GM12878 (cell line): Measurements from ENCODE around the gene KIF21A. TPM values are rescaled to one million over a fixed set of nuclear protein-coding genes. Genes with fewer than 3 reads are reported as not detected.

Experiments
- ATAC-seq: fragments of 200-7000 bp; cut with Tn5 transposase; 3 replicates; pipeline ENCODE4 v1.9.1; 2020; ENCODE audit warnings: mild to moderate bottlenecking, moderate library complexity
- BruUV-seq: library from RNA; stranded (reverse); fragments of 400-500 nt; replicated peaks from 2 replicates; lab custom pipeline; 2021; lab: Mats Ljungman, UMichigan
- CTCF ChIA-PET: fragments of 300-600 bp; sonication (Branson Sonifier 250); formaldehyde crosslinking; extraction: SDS; loops from one replicate; lab custom pipeline; 2021; ENCODE audit warnings: inconsistent platforms; lab: Yijun Ruan, JAX
- POLR2A ChIA-PET: fragments of 350-600 bp; formaldehyde crosslinking; extraction: SDS; loops from one replicate; lab custom pipeline; 2021; ENCODE audit warnings: inconsistent platforms; lab: Charles Lee
- RAD21 ChIA-PET: fragments of 300-600 bp; sonication (Branson Sonifier 250); formaldehyde crosslinking; loops from one replicate; lab custom pipeline; 2023; ENCODE audit warnings: antibody characterized with exemption; ENCODE audit not compliant: unreplicated experiment; lab: Charles Lee
- SMC1A ChIA-PET: fragments of 300-600 bp; sonication (Branson Sonifier 250); formaldehyde crosslinking; loops from one replicate; lab custom pipeline; 2023; ENCODE audit not compliant: unreplicated experiment, uncharacterized antibody; lab: Charles Lee
- DNase-seq: peaks from one replicate; pipeline ENCODE4 v3.0.0-alpha.2; 2011; ENCODE audit warnings: low read depth, low spot score
- FAIRE-seq: peaks from 3 replicates; lab custom pipeline; 2011; peaks lifted over from hg19 to GRCh38; lab: Jason Lieb, UNC
- H2AFZ ChIP-seq: 2 replicates; pipeline ENCODE4 v1.6.0; 2011; ENCODE audit warnings: low read depth, low read length, control low read depth; ENCODE audit not compliant: control insufficient read depth
- H3K27ac ChIP-seq: 2 replicates; pipeline ENCODE4 v1.5.1; 2011; ENCODE audit warnings: control low read depth; ENCODE audit not compliant: control insufficient read depth, insufficient read depth
- H3K27me3 ChIP-seq, 2 experiments: replicated peaks in 1 of 2; 2 replicates each; pipeline versions ENCODE4 v1.6.0 to v1.6.1; 2011; ENCODE audit warnings: low read length in 1 of 2; ENCODE audit not compliant: control insufficient read depth in 2 of 2, insufficient read depth in 2 of 2
- H3K36me3 ChIP-seq, 2 experiments: 2 replicates each; pipeline ENCODE4 v1.5.1; 2011; ENCODE audit warnings: low read length in 1 of 2; ENCODE audit not compliant: control insufficient read depth in 2 of 2, insufficient read depth in 2 of 2
- H3K4me1 ChIP-seq: 2 replicates; pipeline ENCODE4 v1.6.1; 2011; ENCODE audit warnings: mild to moderate bottlenecking, low read length, moderate library complexity, mixed read lengths; ENCODE audit not compliant: control insufficient read depth, insufficient read depth
- H3K4me2 ChIP-seq: 2 replicates; pipeline ENCODE4 v1.6.0; 2011; ENCODE audit warnings: control low read depth; ENCODE audit not compliant: control insufficient read depth, insufficient read depth
- H3K4me3 ChIP-seq: fragments of 200-600 bp; sonication (generic); 2 replicates; pipeline ENCODE4 v1.5.1; 2016
- H3K79me2 ChIP-seq: 2 replicates; pipeline ENCODE4 v1.6.0; 2011; ENCODE audit warnings: low read length; ENCODE audit not compliant: control insufficient read depth, insufficient read depth
- H3K9ac ChIP-seq: 2 replicates; pipeline ENCODE4 v1.8.0; 2011; ENCODE audit warnings: low read length, control low read depth, mixed read lengths; ENCODE audit not compliant: control insufficient read depth, insufficient read depth
- H3K9me3 ChIP-seq: replicated peaks from 3 replicates; pipeline ENCODE4 v1.5.1; 2011; ENCODE audit warnings: mild to moderate bottlenecking, low read length; ENCODE audit not compliant: control insufficient read depth, insufficient read depth
- H4K20me1 ChIP-seq: 2 replicates; pipeline ENCODE4 v1.6.0; 2011; ENCODE audit not compliant: control insufficient read depth, insufficient read depth
- EGR1 ChIP-seq, 2 experiments: IDR thresholded peaks; 1 replicate in 1 of 2; 2 replicates in 1 of 2; pipeline ENCODE4 v1.6.1; 2011 to 2012; ENCODE audit warnings: low read depth in 2 of 2, low read length in 2 of 2, borderline replicate concordance in 1 of 2, mild to moderate bottlenecking in 1 of 2, moderate library complexity in 1 of 2
- IKZF1 ChIP-seq: fragments of 450-650 bp; conservative IDR thresholded peaks from 2 replicates; pipeline ENCODE4 v1.6.1; 2017; ENCODE audit warnings: antibody characterized with exemption, mild to moderate bottlenecking
- IKZF2 ChIP-seq, 2 experiments: fragments of 450-650 bp; IDR thresholded peaks; 2 replicates each; pipeline ENCODE4 v1.6.1; 2017; ENCODE audit warnings: mild to moderate bottlenecking in 2 of 2, moderate library complexity in 2 of 2
- IRF4 ChIP-seq: IDR thresholded peaks from 2 replicates; pipeline ENCODE4 v1.6.1; 2011; ENCODE audit warnings: low read depth, low read length
- MTA2 ChIP-seq: fragments of 450-650 bp; IDR thresholded peaks from 2 replicates; pipeline ENCODE4 v1.6.1; 2016; ENCODE audit warnings: low read depth, mild to moderate bottlenecking, moderate library complexity
- RB1 ChIP-seq: fragments of 450-650 bp; formaldehyde crosslinking; IDR thresholded peaks from 2 replicates; pipeline ENCODE4 v1.6.1; 2017; ENCODE audit warnings: mild to moderate bottlenecking, borderline replicate concordance
- SP1 ChIP-seq: IDR thresholded peaks from one replicate; pipeline ENCODE4 v1.6.1; 2011; ENCODE audit warnings: low read depth, low read length
- SPI1 ChIP-seq: IDR thresholded peaks from 2 replicates; pipeline ENCODE4 v1.6.1; 2011; ENCODE audit warnings: low read depth, mild to moderate bottlenecking, low read length, moderate library complexity, borderline replicate concordance; ENCODE audit not compliant: insufficient read depth
- YBX1 ChIP-seq: fragments of 450-650 bp; IDR thresholded peaks from 2 replicates; pipeline ENCODE4 v1.6.1; 2016; ENCODE audit warnings: antibody characterized with exemption
- ZBTB11 ChIP-seq: fragments of 450-650 bp; formaldehyde crosslinking; IDR thresholded peaks from 2 replicates; pipeline ENCODE4 v1.5.0; 2022; ENCODE audit warnings: mild to moderate bottlenecking, missing genetic modification characterization
- WGBS: methylation state at CpG from one replicate; pipeline ENCODE4 v1.1.6; 2016; ENCODE audit warnings: low lambda C conversion rate; ENCODE audit not compliant: insufficient replicate concordance, insufficient coverage; ENCODE audit errors: missing lambda C conversion rate; 5-methylcytosine and 5-hydroxymethylcytosine counted together
- in situ Hi-C: fragments of 300-500 bp; cut with MboI; formaldehyde crosslinking; loops from 9 replicates; pipeline ENCODE4 v1.14.3; 2018; ENCODE audit warnings: mixed read lengths
- intact Hi-C: fragments of 100-400 bp; cut with micrococcal nuclease; formaldehyde crosslinking; loops from one replicate; pipeline ENCODE4 v1.14.2; 2022; ENCODE audit not compliant: unreplicated experiment
- polyA plus RNA-seq, 11 experiments: library from polyadenylated mRNA; depleted of rRNA in 4 of 11; unstranded in 6 of 11; stranded (reverse) in 5 of 11; fragments of >200 nt; fragmentation: Nextera tagmentation in 4 of 11; fragmentation: Illumina TruSeq in 1 of 11; extraction: Ambion mirVana in 4 of 11; extraction: Trizol in 1 of 11; gene quantifications; 1 replicate in 1 of 11; 2 replicates in 10 of 11; pipeline versions ENCODE4 v1.2.1 to v1.2.3, GENCODE V29; 2011 to 2016; ENCODE audit warnings: inconsistent platforms in 2 of 11, missing spikeins in 2 of 11, low read depth in 1 of 11
- total RNA-seq, 4 experiments: library from RNA; depleted of rRNA in 3 of 4; stranded (reverse); fragments of >200 nt in 3 of 4; fragmentation: Illumina TruSeq in 1 of 4; extraction: Trizol in 1 of 4; gene quantifications; 2 replicates each; pipeline versions ENCODE4 v1.2.1 to v1.2.3, GENCODE V29; 2013 to 2021
- TF ChIP-seq, protein P1 (sequence below): IDR thresholded peaks from 2 replicates; pipeline ENCODE4 v1.6.1; 2011; ENCODE audit warnings: low read depth, mild to moderate bottlenecking, low read length, moderate library complexity, borderline replicate concordance; ENCODE audit errors: extremely low read depth
- TF ChIP-seq, protein P2 (sequence below): IDR thresholded peaks from 2 replicates; pipeline ENCODE4 v1.6.1; 2012; ENCODE audit warnings: mild to moderate bottlenecking, low read depth, low read length
- TF ChIP-seq, protein P3 (sequence below): IDR thresholded peaks from 2 replicates; pipeline ENCODE4 v1.6.1; 2012; ENCODE audit warnings: low read depth, low read length, improper control_type of control experiment

Gene KIF21A
- total and polyA plus RNA-seq, 10 of the 15 experiments (the other 5 are each of a cell fraction or from before 2014, with no cell fraction given) = 21.3 to 42.1 (median 24.5) TPM

DNA sequence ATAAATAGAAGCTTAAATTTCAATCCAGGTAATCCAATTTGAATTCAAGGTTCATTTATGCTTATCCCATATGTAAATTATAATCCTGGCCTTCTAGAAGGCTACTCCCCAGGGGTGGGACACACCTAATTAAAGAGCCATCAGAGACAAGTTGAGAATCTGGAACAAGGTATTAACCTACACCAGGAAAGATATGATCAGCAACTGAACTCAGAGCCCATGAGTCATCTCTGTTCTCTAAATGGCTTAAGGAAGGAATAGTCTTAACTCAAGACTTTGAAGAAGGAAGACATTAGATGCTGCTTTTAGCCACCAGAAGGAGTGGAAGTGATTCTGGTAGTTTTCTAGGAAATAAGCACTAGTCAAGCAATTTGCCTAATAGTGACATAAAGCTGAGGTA is 88.0 kb downstream of the KIF21A start (continued):
- TF ChIP-seq, protein P1, sequence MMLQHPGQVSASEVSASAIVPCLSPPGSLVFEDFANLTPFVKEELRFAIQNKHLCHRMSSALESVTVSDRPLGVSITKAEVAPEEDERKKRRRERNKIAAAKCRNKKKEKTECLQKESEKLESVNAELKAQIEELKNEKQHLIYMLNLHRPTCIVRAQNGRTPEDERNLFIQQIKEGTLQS = no peak
- TF ChIP-seq IKZF2 (IDR thresholded peaks at IDR 0.05) (no peak), MTA2 (no peak), ZBTB11 (CRISPR knock-in tag) (no peak), RB1 (no peak), YBX1 (no peak)

GRCh38 chr12:39352471-39353017 is 90.4 kb downstream of the KIF21A start:
- no peaks in the 10 kb centered on the region for H3K79me2 ChIP-seq
- no peak overlapping the region for H3K9ac ChIP-seq
- ChIA-PET CTCF (interaction anchor here (1.5 kb wide), 1 partner anchor 25 kb away, joined by 3 read pairs; no protein-coding TSS in a partner anchor), SMC1A (interaction anchor here (0.7 to 1.3 kb wide), 4 partner anchors 9 to 41 kb away, joined by 3 to 4 read pairs (median 3); no protein-coding TSS in a partner anchor), RAD21 (no interaction called here), POLR2A (interaction anchor here (1.5 kb wide), 1 partner anchor 10 kb away, joined by 3 read pairs; no protein-coding TSS in a partner anchor)
- peaks cover 10% of the 10 kb centered on the region; the same call in 1 of the 2 replicates for H3K4me1 ChIP-seq
- DNase-seq (no peak), ATAC-seq (peak; percentile 42; the same call in 1 of the 3 replicates), FAIRE-seq (peak; percentile 44)
- no peak overlapping the region for H3K4me3 ChIP-seq
- no peak overlapping the region for H3K4me2 ChIP-seq
- H3K27ac ChIP-seq = no peak overlapping the region
- in situ Hi-C loops = no loop called here
- H4K20me1 ChIP-seq = no peaks in the 10 kb centered on the region
- no peak overlapping the region; the same call in 1 of the 2 replicates for H2AFZ ChIP-seq
- no peaks in the 10 kb centered on the region for H3K9me3 ChIP-seq
- no TSS peak for BruUV-seq
- 94% methylated on average over 3 of the region's 3 CpGs for WGBS
- no peaks in the 10 kb centered on the region; a peak in 1 of 4 replicates for H3K36me3 ChIP-seq
- intact Hi-C loops = no loop called here
- H3K27me3 ChIP-seq = no peaks in the 10 kb centered on the region
- TF ChIP-seq SP1 = no peak
- peak; percentile 96 for TF ChIP-seq SPI1
- TF ChIP-seq, protein P2, sequence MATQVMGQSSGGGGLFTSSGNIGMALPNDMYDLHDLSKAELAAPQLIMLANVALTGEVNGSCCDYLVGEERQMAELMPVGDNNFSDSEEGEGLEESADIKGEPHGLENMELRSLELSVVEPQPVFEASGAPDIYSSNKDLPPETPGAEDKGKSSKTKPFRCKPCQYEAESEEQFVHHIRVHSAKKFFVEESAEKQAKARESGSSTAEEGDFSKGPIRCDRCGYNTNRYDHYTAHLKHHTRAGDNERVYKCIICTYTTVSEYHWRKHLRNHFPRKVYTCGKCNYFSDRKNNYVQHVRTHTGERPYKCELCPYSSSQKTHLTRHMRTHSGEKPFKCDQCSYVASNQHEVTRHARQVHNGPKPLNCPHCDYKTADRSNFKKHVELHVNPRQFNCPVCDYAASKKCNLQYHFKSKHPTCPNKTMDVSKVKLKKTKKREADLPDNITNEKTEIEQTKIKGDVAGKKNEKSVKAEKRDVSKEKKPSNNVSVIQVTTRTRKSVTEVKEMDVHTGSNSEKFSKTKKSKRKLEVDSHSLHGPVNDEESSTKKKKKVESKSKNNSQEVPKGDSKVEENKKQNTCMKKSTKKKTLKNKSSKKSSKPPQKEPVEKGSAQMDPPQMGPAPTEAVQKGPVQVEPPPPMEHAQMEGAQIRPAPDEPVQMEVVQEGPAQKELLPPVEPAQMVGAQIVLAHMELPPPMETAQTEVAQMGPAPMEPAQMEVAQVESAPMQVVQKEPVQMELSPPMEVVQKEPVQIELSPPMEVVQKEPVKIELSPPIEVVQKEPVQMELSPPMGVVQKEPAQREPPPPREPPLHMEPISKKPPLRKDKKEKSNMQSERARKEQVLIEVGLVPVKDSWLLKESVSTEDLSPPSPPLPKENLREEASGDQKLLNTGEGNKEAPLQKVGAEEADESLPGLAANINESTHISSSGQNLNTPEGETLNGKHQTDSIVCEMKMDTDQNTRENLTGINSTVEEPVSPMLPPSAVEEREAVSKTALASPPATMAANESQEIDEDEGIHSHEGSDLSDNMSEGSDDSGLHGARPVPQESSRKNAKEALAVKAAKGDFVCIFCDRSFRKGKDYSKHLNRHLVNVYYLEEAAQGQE = no peak
- TF ChIP-seq IKZF1 = 0 out of 2 replicates have a peak, but pooled peaks have one; percentile 24
- TF ChIP-seq, protein P3, sequence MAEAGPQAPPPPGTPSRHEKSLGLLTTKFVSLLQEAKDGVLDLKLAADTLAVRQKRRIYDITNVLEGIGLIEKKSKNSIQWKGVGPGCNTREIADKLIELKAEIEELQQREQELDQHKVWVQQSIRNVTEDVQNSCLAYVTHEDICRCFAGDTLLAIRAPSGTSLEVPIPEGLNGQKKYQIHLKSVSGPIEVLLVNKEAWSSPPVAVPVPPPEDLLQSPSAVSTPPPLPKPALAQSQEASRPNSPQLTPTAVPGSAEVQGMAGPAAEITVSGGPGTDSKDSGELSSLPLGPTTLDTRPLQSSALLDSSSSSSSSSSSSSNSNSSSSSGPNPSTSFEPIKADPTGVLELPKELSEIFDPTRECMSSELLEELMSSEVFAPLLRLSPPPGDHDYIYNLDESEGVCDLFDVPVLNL = no peak
- peak; percentile 84 for TF ChIP-seq IRF4
- no peak for TF ChIP-seq EGR1 (IDR thresholded peaks at IDR 0.05; ENCODE audit: borderline replicate concordance in 1 of 2, low read depth in 2 of 2, low read length in 2 of 2)
